Measurements from ENCODE around the gene DSCAM. TPM values are rescaled to one million over a fixed set of nuclear protein-coding genes. Genes with fewer than 3 reads are reported as not detected.

Gene DSCAM
- total and polyA plus RNA-seq, 2 donors (not counting 1 experiment from before 2014, with no cell fraction given): under 0.01 to 0.01 TPM

GRCh38 chr21:40337981-40338380 lies 509.0 kb downstream of the DSCAM start:
- H3K9ac ChIP-seq (ENCODE audit: insufficient read depth, low read length): no peak overlapping the region
- H4K20me1 ChIP-seq (ENCODE audit: control insufficient read depth, extremely low read depth, insufficient read depth, low read length): no peaks in the 10 kb centered on the region
- H3K79me2 ChIP-seq (ENCODE audit: control insufficient read depth, insufficient read depth, low read length): no peaks in the 10 kb centered on the region
- no peaks in the 10 kb centered on the region for H3K36me3 ChIP-seq (ENCODE audit: control insufficient read depth, insufficient read depth, low read length)
- TF ChIP-seq CTCF (conservative IDR thresholded peaks at IDR 0.05 in 1 of 2, IDR thresholded peaks at IDR 0.05 in 1 of 2; ENCODE audit: low read depth in 1 of 2, low read length in 2 of 2): no peak
- TF ChIP-seq EZH2 (IDR thresholded peaks at IDR 0.05; ENCODE audit: low read length, missing control alignments): no peak
- no peaks in the 10 kb centered on the region for H3K9me3 ChIP-seq (ENCODE audit: control insufficient read depth, insufficient read depth, low read depth, low read length)
- DNase-seq (ENCODE audit: low read depth in 2 of 2): no peak
- H2AFZ ChIP-seq (ENCODE audit: low read length): no peak overlapping the region
- no peaks in the 10 kb centered on the region for H3K4me1 ChIP-seq (ENCODE audit: control insufficient read depth, extremely low read depth, insufficient read depth, low read length)
- no peak overlapping the region for H3K27ac ChIP-seq (ENCODE audit: insufficient read depth, low read length)
- H3K27me3 ChIP-seq (ENCODE audit: control insufficient read depth, insufficient read depth, low read length): no peaks in the 10 kb centered on the region
- H3K4me3 ChIP-seq (replicated peaks in 1 of 4; ENCODE audit: control extremely low read depth in 1 of 4, insufficient read depth in 1 of 4, low read depth in 3 of 4, low read length in 4 of 4): no peak overlapping the region
- no peak overlapping the region for H3K4me2 ChIP-seq (ENCODE audit: extremely low read depth, insufficient read depth, low read length)

GRCh38 chr21:40335704-40336103 lies 511.3 kb downstream of the DSCAM start:
- Histone ChIP-seq H3K4me2 (ENCODE audit: extremely low read depth, insufficient read depth, low read length) (no peak overlapping the region), H3K4me1 (ENCODE audit: control insufficient read depth, extremely low read depth, insufficient read depth, low read length) (no peaks in the 10 kb centered on the region), H3K27me3 (ENCODE audit: control insufficient read depth, insufficient read depth, low read length) (no peaks in the 10 kb centered on the region), H3K9me3 (ENCODE audit: control insufficient read depth, insufficient read depth, low read depth, low read length) (no peaks in the 10 kb centered on the region), H3K9ac (ENCODE audit: insufficient read depth, low read length) (no peak overlapping the region), H3K36me3 (ENCODE audit: control insufficient read depth, insufficient read depth, low read length) (no peaks in the 10 kb centered on the region), H3K4me3 (replicated peaks in 1 of 4; ENCODE audit: control extremely low read depth in 1 of 4, insufficient read depth in 1 of 4, low read depth in 3 of 4, low read length in 4 of 4) (no peak overlapping the region), H3K27ac (ENCODE audit: insufficient read depth, low read length) (no peak overlapping the region), H3K79me2 (ENCODE audit: control insufficient read depth, insufficient read depth, low read length) (no peaks in the 10 kb centered on the region), H4K20me1 (ENCODE audit: control insufficient read depth, extremely low read depth, insufficient read depth, low read length) (no peaks in the 10 kb centered on the region), H2AFZ (ENCODE audit: low read length) (no peak overlapping the region)
- no peak for DNase-seq (ENCODE audit: low read depth in 2 of 2)
- no peak for TF ChIP-seq EZH2 (IDR thresholded peaks at IDR 0.05; ENCODE audit: low read length, missing control alignments)
- no peak for TF ChIP-seq CTCF (conservative IDR thresholded peaks at IDR 0.05 in 1 of 2, IDR thresholded peaks at IDR 0.05 in 1 of 2; ENCODE audit: low read depth in 1 of 2, low read length in 2 of 2)

- H3K4me1 ChIP-seq (ENCODE audit: control insufficient read depth, extremely low read depth, insufficient read depth, low read length): no peaks in the 10 kb centered on the region
- H3K4me2 ChIP-seq (ENCODE audit: extremely low read depth, insufficient read depth, low read length): no peak overlapping the region
- no peaks in the 10 kb centered on the region for H4K20me1 ChIP-seq (ENCODE audit: control insufficient read depth, extremely low read depth, insufficient read depth, low read length)
- H3K27me3 ChIP-seq (ENCODE audit: control insufficient read depth, insufficient read depth, low read length): no peaks in the 10 kb centered on the region
- no peaks in the 10 kb centered on the region for H3K9me3 ChIP-seq (ENCODE audit: control insufficient read depth, insufficient read depth, low read depth, low read length)
- no peak for DNase-seq (ENCODE audit: low read depth in 2 of 2)
- no peak overlapping the region for H3K9ac ChIP-seq (ENCODE audit: insufficient read depth, low read length)
- TF ChIP-seq CTCF (conservative IDR thresholded peaks at IDR 0.05 in 1 of 2, IDR thresholded peaks at IDR 0.05 in 1 of 2; ENCODE audit: low read depth in 1 of 2, low read length in 2 of 2): no peak
- no peak for TF ChIP-seq EZH2 (IDR thresholded peaks at IDR 0.05; ENCODE audit: low read length, missing control alignments)
- no peak overlapping the region for H3K4me3 ChIP-seq (replicated peaks in 1 of 4; ENCODE audit: control extremely low read depth in 1 of 4, insufficient read depth in 1 of 4, low read depth in 3 of 4, low read length in 4 of 4)
- no peak overlapping the region for H2AFZ ChIP-seq (ENCODE audit: low read length)
- no peaks in the 10 kb centered on the region for H3K79me2 ChIP-seq (ENCODE audit: control insufficient read depth, insufficient read depth, low read length)
- no peaks in the 10 kb centered on the region for H3K36me3 ChIP-seq (ENCODE audit: control insufficient read depth, insufficient read depth, low read length)
- H3K27ac ChIP-seq (ENCODE audit: insufficient read depth, low read length): no peak overlapping the region
Measured at GRCh38 chr21:40334159-40334558, 512.8 kb downstream of the DSCAM start.
